Epidermal melanocyte (primary cell): ENCODE data around the gene TFAP2A.

Experiments
- DNase-seq: peaks from one replicate; pipeline ENCODE4 v3.0.0; 2011; ENCODE audit warnings: low spot score; ENCODE audit not compliant: insufficient read length

The TFAP2A gene

DNA sequence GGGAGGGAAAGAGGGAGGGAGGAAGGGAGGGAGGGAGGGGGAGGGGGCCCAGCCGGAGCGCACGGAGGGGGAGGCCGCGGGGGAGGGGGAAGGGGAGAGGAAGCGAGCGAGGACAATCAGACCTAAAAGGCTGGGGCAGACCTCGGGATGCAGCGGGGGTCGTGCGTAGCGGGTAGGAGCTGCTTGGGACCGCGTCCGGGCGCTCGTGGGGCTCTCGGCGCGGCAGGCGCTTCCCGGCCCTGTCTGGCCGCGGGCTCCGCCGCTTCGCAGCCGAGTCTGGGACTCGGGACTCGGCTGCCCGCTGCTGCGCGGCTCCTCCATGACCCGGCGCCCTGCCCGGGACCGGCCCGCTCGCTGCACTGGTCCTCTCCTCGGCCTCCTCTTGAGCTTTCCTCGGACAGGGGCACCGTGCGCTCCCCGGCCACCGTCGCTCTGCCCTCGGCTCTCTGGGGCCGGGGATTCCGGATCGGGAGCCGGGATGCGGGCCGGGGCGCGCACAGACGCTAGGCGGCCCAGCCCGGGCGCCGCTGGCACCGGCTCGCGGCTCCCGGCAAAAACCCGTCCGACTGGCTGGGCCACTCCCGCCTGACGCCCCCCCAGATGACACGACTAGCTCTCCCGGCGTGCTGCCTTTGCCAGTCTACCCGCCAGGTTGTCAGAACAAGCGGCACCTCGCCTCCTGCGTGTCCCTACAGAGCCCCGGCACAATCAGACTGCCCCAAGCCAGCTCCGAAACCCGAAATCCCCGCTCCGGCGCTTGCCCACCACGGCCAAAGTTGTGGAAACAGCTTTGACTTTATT lies 2.2 kb downstream of the TFAP2A start:
- DNase-seq: peak; percentile 74

DNA sequence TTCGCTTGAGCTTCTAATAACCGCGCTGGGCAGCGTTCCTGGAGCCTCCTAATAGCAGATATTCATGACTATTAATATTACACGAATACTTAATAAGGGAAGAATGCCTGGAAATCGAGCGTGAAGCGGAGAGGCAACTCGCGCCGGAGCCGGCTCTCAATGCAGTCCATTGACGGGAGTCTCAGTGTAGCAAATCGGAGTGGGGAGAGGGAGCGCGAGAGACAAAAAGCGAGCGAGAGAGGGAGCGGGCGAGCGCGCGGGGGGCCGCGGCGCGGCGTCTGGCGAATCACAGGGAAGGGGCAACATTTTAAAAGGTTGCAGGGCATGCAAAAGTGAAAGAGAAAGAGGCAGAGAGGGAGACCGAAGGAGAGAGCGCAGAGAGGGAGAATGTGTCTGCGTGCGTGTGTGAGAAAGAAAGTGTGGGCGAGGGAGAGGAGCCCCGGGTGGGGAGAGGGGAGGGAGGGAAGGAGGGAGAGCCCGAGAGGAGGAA lies 2.9 kb downstream of the TFAP2A start:
- DNase-seq: no peak

DNA sequence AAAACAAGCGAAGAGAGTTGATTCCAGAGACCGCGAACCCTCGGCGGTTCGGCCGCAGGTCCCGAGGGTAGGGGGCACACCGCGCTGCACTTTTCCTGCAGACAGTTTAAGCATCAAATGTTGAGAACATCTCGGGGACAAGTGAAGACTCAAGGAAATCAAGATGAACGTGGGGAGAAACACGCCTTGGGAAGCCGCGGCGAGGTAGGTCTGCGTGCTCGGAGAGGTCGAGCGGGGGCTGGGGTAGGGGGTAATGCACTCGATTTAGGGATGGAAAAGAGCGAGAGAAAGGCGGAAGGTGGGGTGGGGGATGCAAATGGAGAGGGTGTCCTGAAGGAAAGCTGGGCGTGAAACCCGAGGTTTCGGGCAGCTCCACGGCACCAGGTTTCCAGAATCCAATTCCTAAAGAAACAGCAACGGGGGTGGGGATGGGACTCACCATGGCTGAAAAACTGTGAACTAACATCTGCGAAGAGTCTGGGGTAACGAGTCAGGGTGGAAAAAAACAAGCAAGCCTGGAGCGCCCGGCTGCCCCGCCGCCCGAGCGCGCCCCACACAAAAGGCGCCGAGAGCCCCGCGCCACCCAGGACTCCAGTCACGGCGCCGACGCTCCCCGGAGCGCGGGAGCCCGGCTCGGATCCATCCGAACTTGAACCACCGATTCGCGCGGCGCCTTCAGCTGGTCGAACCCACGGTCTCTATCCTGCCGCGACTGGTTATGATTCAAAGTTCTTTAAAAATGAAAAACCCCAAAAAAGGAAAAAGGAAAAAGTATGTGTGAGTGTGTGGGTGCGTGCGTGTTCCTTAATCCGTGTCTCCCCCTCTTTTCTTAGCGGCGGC lies 3.5 kb downstream of the TFAP2A start:
- no peak for DNase-seq

DNA sequence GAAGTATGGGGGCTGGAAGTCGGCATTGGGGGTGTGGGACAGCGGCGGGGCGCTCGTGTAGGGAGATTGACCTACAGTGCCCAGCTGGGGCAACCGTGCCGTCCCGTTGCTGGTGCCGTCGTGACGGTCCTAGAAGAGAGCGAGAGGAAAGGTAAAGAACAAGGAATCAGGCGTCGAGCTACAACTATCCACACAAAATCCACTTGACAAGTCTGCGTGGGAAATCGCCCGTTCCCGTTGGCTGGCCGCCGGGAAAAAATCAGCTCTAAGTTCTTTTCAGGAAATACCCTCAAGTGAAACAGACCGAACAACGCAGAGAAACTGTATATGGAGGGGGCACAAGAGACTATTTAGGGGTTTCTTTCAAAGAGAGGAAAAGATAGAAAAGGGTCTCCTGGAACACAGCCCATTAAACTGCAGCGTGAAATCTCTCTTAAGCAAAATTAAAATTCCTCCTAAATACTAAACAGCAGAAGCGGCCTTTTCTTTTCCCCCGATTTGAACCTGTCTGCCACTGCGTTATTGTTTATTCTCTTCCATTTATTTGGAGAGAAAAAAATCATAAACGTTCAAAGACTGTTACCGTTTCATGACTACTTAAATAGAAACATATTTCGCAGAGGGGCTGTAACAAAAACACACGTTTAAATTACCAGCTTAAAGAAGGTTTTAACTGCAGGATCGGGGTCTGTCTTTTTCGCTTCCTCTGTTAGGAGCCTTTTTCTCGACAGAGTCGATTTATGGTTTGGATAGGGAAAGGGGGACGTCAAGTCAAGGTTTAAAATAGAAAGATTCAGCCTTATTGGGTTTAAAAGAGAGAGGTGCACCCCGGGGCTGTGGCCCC lies 4.4 kb downstream of the TFAP2A start:
- DNase-seq: no peak

DNA sequence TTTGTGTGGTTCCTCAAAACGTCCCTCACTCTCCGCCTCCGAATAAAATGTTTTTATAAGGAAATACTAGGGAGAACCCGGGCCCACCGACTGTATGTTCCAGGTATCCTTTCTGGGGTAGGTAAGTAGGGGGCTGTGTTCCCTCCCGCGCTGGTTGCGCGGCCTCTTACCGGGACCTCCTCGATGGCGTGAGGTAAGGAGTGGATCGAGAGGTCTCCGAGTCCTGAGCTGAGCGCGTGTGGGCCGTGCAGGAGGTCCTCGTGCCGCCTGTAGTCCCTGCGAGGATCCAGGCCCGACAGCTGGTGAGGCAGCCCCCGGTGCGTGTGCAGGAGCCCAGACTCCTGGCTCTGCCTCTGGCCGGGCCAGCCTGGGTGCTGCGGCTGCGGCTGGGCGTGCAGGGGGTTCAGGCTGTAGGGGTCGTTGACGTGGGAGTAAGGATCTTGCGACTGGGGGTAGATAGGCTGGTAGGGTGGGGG lies 5.1 kb downstream of the TFAP2A start:
- no peak for DNase-seq

DNA sequence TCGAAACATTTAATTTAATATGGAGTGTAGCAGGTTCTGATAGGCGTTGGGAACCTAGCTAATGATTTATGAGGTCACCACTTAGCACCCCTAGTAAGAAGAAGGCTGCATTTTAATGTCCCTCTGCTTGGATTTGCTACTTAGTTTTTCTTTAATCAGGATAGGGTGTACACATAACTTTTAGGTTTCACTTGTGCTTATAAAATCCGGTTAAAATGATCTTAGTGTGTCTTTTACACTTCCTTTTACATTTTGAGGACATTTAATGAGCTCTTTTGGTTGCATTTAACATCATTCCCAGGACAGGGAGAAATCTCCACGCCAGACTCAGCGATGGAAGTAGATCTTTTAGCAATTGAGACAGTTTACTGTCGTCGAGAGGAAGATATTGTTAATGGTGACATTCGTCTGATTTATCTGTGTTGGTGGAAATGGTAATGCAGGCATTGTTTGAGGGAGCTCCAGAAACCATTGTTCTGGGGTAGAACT lies 5.6 kb downstream of the TFAP2A start:
- no peak for DNase-seq

DNA sequence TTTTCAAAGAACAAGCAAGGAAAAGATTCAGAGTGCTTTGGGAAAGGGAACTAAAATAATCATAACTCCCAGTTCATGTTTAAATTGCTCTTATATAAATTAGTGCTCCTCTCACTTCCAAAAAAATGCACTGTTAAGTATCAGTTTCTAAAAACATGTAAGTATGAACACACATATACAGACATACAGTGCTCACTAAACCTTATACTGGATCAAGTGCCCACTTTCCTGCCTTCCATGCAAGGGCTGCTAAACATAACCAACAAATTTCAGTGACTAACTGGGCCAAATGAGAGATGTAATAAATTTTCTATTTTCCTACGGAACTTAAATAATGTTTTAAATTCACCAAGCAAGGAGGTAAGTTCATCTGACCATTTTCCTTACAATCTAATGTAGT lies 6.4 kb downstream of the TFAP2A start:
- DNase-seq: no peak

DNA sequence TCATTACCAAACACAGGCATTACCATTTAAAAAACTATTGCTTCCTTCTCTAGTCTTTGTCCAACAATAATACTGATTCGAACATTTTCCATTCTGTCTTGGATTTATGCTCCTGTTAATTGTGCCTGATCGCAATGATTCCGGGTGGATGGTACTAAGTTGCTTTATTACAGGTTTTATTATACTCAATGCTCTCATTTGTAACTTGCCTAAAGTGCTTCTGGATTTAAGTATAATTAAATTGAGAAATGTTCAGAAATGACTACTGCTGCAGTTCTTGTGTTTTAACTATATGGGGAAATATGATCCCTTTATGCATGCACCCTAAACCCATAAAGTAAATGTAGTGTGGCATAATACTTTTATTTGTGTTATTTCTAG lies 7.2 kb downstream of the TFAP2A start:
- DNase-seq: no peak

DNA sequence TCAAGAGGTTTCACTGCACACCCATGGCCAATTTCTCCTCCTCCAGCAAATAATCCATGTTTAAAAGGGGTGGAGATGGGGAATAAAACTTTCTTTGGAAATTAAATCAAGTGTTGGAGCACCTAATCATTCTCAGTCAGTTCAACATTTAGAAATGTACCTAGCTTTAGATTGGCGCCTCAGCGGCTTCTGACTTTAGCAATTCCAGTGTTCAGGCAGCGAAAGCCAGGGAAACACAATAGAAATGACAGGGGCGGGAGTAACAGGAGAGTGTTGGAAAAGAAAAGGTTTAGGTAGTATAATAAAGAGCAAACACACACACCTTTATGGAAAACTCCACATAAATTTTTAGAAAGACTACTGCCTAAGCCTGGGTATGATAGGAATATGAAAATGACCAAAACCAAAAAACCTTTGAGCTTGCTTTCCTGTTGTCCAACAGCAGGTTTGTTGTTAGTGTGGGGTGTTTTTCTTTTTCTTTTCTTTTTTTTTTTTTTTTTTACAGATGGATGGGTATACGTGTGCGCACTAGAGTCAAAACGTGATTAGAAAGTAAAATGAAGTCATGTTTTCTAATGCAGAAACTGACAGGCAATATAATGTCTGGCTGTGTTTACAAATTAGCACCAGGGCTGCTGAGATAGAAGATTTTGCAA lies 7.7 kb downstream of the TFAP2A start:
- no peak for DNase-seq

DNA sequence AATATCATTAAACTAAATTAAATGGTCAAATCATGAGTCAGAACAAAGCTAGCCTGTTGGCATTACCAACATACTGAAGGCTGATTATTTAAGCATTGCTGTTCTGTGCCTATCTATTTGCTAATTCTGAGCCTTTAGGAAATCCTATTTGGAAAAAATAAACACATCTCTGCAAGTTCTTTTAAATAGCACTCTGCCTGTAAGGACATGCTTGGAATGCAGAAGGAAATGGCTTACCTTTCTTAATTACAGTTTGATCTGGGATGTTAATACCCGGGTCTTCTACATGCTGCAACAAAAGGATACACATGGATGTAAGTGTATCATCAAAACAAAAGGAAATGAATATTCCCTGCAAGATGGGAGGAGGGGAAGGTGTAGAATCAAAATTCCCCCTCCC lies 8.3 kb downstream of the TFAP2A start:
- DNase-seq: no peak

DNA sequence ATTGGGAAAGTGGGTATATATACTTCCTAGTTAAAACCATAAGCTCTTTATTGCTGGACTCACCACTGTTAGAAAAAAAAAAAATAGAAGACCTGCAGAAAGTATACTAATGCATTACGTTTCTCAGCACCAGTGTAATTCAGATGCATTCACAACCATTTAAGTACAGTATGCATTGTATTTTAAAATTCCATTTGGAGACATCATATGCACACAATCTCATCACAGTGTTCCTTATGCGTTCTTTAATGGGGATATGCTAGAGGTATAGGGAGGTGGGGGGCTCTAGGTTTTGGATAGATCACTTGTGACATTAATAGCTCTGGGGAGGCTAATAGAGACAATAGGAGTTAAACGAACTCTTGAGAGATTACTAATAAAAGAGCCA lies 9.4 kb downstream of the TFAP2A start:
- DNase-seq: no peak

DNA sequence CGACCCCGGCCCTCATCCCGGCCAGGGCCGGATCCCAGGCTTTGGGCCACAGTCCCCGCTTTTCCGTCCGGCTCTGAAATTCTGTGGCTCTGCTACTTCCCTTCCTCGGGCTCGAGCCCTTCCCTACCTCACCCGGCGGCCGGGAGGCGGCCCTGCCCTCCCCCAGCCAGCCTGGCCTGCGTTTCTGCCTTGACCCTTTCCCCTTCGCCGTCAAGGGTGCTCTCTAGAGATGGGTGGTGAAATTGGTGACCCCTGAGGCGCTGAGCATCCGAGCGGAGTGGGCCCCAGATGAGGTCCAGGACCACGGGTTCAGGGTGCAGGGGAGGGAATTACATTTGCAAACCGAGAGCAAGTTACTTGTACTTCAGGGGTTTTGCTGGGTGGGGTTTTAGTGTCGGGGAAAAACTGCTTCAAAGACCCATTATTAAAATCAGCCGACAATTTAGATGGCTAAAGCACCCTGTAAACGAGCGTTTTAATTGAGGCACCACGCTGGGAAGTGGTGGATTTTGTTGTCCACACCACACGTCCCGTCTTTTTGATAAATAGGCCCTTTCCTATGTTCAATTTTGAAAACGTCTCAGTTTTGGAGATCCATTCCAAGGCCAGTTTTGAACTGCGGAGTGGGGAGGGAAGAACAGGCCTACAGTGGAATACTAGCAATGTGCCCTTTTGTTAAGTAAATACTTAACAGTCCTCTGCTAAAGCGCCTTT lies 9.9 kb downstream of the TFAP2A start:
- DNase-seq: no peak

DNA sequence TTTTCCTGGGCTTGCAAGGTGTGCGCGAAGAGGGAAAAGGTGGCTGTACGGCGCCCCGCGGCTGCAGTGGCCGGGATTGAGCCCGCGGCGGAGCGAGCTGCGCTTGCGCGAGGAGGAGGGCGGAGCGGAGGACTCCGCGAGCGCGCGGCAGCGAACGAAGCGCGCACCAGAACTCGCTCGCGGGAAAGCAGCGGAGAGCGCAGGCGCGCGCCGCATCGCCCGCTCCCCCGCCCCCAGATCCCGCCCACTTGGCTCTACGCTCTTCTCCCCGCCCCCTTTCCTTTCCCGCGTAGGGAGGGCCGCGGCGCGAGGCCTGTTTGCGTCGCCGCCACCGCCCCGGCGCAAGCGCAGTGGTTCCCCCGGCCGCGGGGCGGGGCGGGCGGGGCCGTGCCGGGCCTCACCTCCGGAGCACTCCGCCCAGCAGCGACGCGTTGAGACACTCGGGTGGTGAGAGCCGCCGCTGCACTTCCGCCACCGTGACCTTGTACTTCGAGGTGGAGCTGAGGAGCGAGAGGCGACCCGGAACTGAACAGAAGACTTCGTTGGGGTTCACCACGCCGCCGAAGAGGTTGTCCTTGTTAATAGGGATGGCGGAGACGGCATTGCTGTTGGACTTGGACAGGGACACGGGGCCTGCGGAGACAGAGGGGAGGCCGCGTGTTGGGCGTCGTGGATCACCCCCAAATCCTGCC lies 10.6 kb downstream of the TFAP2A start:
- DNase-seq: peak; percentile 88

DNA sequence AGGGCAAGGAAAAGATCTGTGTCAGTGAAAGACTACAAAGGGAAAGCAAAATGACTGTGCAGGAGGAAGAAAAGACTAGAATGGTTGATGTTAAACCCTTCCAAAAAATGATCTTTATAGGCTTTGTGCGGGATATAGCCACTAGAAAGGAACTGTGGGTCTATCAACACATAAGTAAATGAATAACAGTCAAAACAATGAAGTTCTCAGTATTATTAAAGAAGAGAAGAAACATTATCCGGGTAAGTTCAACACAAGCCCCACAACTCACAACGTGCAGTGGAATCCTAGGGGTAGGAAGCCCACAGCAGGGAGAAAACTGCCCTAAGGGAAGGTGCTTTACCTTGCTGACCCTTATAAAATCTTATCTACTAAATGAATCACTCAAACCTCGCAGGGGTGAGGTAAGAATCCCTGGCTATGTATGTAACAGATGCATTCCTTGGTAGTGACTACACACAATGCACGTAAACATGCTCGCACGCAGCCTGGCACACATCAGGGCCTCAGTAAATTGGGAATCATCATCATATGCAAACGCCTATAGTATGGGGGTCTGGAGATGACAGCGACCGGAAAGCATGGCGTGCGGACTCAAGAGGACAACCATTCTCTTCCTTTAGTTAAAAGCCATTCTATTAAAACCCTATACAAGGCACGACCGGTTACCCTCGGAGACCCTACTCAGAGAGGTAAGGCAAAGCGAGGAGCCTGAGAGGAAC lies 11.3 kb downstream of the TFAP2A start:
- DNase-seq: no peak

DNA sequence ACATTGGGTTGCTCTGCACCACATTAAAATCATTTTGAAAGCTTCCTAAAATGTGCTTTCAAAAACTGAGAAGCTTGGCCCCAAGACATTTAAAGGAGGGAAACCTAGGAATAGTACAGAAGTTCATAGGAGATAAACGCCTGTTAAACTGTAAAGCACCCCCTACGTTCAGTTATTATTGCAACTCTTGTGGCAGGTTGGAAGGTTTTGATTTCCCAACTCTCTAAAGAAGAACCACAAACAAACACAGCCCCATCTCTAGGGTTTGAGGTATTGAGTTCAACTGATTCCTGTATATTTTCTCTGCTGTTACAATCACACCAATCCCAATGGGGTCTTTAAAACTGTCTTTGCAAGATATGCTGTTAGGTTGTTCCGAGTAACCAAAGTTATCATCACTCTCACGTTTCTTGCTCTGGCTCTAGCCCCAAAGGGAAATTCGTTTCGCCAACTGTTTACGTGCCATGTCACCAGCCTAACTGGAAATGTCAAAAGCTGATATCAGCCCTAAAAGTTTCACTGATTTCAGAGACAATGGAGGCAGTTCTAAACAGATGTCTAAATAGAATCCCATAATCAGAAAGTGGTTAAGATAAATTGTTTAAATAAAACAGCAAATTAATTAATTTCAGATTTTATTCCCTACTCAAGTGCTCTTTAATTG lies 12.1 kb downstream of the TFAP2A start:
- no peak for DNase-seq

DNA sequence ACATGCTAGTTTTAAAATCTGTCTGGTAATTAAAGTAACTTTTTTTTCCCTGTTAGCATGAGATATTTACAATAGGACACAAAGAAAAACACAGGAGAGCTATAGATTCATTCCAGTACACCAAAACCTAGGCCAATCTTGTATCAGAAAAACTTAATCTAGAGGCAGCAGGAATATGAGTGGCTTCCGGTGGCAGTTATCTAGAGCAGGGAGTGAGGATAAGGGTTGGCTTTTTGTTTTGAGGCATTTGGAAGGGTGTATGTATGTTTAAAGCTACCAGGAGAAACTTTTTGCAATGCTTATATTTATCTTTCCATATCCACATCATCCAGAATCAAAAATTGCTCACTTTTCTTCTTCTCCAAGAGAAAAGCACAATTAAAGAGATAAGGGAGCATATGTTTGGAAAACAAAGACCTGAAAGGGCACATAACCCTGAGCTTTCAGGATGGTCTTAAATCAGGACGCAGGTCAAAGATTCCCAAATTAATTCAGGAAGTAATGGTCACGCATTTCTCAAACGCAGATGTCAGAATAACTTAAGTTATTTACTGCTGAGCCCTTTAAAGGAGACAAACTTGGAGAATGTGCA lies 13.1 kb downstream of the TFAP2A start:
- DNase-seq: no peak

DNA sequence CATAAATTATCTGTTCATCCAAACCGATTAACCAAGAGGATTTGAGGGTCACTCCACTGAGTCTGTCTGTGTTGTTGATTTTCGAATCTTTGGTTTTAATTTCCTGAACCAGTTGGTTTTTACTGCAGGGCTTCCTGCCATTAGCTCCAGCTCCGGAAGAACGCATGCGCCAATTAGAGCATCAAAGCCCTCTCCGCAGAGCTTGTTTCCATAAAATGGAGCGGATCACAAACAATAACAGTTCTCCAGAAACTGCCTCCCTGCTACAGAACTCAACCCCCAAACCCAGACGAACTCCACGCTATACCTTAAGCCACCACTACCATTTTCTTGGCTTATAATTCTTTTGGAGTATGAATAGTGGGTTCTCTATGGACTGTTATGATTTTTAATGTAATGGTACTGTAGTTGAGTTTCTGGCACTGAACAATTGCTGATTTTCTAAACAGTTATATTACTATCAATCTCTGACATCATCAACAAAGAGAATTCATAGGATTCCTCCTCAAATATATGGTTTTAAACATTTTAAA lies 13.8 kb downstream of the TFAP2A start:
- no peak for DNase-seq

DNA sequence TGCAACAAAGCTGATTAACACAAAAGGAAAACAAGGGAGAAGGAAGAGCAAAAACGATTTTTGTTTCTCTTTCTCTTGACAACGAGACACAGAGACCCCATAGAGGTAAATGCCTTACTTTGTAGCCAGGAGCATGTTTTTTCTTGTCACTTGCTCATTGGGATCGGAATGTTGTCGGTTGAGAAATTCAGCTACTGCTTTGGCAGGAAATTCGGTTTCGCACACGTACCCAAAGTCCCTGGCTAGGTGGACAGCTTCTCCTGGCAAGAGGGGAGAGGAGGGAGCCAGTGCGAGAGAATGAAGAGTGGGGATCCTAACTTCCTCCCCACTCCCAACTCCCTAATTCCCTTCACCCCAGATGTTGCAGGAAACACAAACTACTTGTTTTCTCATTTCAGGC lies 14.5 kb downstream of the TFAP2A start:
- no peak for DNase-seq
